ENCODE measurements around the gene RPL13A.

- TF ChIP-seq SIN3A (IDR thresholded peaks at IDR 0.05; ENCODE audit: borderline replicate concordance, insufficient read depth, low read depth, low read length): no peak
- no peak for TF ChIP-seq TCF7L2 (IDR thresholded peaks at IDR 0.05; ENCODE audit: low read depth, low read length)
- TF ChIP-seq, protein P1, sequence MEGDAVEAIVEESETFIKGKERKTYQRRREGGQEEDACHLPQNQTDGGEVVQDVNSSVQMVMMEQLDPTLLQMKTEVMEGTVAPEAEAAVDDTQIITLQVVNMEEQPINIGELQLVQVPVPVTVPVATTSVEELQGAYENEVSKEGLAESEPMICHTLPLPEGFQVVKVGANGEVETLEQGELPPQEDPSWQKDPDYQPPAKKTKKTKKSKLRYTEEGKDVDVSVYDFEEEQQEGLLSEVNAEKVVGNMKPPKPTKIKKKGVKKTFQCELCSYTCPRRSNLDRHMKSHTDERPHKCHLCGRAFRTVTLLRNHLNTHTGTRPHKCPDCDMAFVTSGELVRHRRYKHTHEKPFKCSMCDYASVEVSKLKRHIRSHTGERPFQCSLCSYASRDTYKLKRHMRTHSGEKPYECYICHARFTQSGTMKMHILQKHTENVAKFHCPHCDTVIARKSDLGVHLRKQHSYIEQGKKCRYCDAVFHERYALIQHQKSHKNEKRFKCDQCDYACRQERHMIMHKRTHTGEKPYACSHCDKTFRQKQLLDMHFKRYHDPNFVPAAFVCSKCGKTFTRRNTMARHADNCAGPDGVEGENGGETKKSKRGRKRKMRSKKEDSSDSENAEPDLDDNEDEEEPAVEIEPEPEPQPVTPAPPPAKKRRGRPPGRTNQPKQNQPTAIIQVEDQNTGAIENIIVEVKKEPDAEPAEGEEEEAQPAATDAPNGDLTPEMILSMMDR (IDR thresholded peaks at IDR 0.05): no peak
Measured at GRCh38 chr19:49515767-49516166, 28.4 kb downstream of the RPL13A start.
